Measurements from ENCODE around the gene GRIA4.

GRIA4 gene

GRCh38 chr11:105641433-105641832 is 31.6 kb downstream of the GRIA4 start:
- H3K4me3 ChIP-seq (ENCODE audit: low read depth in 1 of 2, low read length in 2 of 2): no peak overlapping the region
- no peaks in the 10 kb centered on the region for H3K36me3 ChIP-seq (ENCODE audit: control insufficient read depth in 1 of 2, insufficient read depth in 2 of 2, low read length in 2 of 2)
- H3K27ac ChIP-seq (ENCODE audit: low read length): no peak overlapping the region
- H3K27me3 ChIP-seq (ENCODE audit: low read depth, low read length): no peaks in the 10 kb centered on the region
- no peaks in the 10 kb centered on the region for H3K9me3 ChIP-seq (ENCODE audit: control insufficient read depth in 1 of 2, low read length in 2 of 2)
- H3K4me1 ChIP-seq (ENCODE audit: control insufficient read depth in 1 of 2, insufficient read depth in 2 of 2, low read length in 2 of 2): no peaks in the 10 kb centered on the region

- H3K36me3 ChIP-seq (ENCODE audit: control insufficient read depth in 1 of 2, insufficient read depth in 2 of 2, low read length in 2 of 2): no peaks in the 10 kb centered on the region
- H3K27ac ChIP-seq (ENCODE audit: low read length): no peak overlapping the region
- H3K4me1 ChIP-seq (ENCODE audit: control insufficient read depth in 1 of 2, insufficient read depth in 2 of 2, low read length in 2 of 2): no peaks in the 10 kb centered on the region
- peaks cover 0 to 5% of the 10 kb centered on the region in 2 donors for H3K9me3 ChIP-seq (ENCODE audit: control insufficient read depth in 1 of 2, low read length in 2 of 2)
- no peaks in the 10 kb centered on the region for H3K27me3 ChIP-seq (ENCODE audit: low read depth, low read length)
- no peak overlapping the region for H3K4me3 ChIP-seq (ENCODE audit: low read depth in 1 of 2, low read length in 2 of 2)
These were observed 33.0 kb downstream of the GRIA4 start for GRCh38 chr11:105642870-105643269.

DNA sequence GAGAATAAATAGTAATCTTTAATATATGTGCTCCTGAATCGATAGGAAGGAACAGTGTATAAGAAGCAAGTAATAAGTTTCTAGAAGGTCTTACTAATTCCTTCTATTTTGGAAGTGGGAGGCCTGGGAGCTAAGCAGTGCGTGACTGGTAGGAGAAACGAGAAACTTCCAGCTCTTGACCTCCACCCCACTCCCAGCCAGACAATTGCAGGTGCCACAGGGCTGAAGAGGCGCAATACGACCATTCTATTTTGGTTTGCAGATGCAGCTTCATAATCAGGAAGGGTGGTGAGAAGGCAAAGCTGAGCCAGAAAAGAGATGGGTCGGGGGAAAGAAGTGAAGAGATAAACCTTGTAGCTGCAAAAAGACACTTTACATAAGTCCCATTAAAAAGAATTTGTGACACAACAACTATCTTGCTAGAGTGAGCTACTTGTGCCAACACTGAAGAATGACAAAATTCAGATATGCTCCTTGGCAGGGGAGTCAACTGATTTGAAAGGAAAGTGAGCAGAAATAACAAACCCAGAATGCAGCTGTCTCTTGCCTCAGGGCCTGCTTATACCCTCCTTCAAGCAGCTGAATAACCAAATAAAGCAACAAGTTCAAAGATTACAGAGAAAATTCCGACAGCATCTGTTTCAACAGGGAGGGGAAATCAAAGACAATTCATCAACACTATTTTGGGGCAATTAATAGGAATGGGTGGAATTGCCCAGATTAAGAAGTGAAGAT is 35.1 kb downstream of the GRIA4 start:
- Histone ChIP-seq H3K27me3 (ENCODE audit: low read depth, low read length) (no peaks in the 10 kb centered on the region), H3K36me3 (ENCODE audit: control insufficient read depth in 1 of 2, insufficient read depth in 2 of 2, low read length in 2 of 2) (no peaks in the 10 kb centered on the region), H3K27ac (ENCODE audit: low read length) (no peak overlapping the region), H3K9me3 (ENCODE audit: control insufficient read depth in 1 of 2, low read length in 2 of 2) (peaks cover 0 to 5% of the 10 kb centered on the region in 2 donors), H3K4me1 (ENCODE audit: control insufficient read depth in 1 of 2, insufficient read depth in 2 of 2, low read length in 2 of 2) (no peaks in the 10 kb centered on the region), H3K4me3 (ENCODE audit: low read depth in 1 of 2, low read length in 2 of 2) (no peak overlapping the region)

DNA sequence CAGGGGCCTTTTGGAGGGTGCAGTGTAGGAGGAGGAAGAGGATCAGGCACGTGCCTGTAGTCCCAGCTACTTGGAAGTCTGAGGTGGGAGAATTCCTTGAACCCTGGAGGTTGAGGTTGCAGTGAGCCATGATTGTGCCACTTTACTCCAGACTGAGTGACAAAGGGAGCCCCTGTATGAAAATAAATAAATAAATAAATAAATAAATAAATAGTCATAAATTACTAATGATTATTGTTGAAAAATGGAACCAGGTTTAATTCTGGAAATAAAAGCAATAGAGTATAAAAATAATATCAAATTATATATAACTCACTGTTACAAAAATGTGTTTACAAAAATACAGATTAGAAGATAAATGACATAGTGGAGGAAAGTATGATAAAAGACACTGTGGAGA is 37.9 kb downstream of the GRIA4 start:
- no peaks in the 10 kb centered on the region for H3K36me3 ChIP-seq (ENCODE audit: control insufficient read depth in 1 of 2, insufficient read depth in 2 of 2, low read length in 2 of 2)
- no peak overlapping the region for H3K4me3 ChIP-seq (ENCODE audit: low read depth in 1 of 2, low read length in 2 of 2)
- H3K27ac ChIP-seq (ENCODE audit: low read length): no peak overlapping the region
- H3K4me1 ChIP-seq (ENCODE audit: control insufficient read depth in 1 of 2, insufficient read depth in 2 of 2, low read length in 2 of 2): no peaks in the 10 kb centered on the region
- peaks cover 0 to 5% of the 10 kb centered on the region in 2 donors for H3K9me3 ChIP-seq (ENCODE audit: control insufficient read depth in 1 of 2, low read length in 2 of 2)
- no peaks in the 10 kb centered on the region for H3K27me3 ChIP-seq (ENCODE audit: low read depth, low read length)

- Histone ChIP-seq H3K4me1 (ENCODE audit: control insufficient read depth in 1 of 2, insufficient read depth in 2 of 2, low read length in 2 of 2) (no peaks in the 10 kb centered on the region), H3K27me3 (ENCODE audit: low read depth, low read length) (no peaks in the 10 kb centered on the region), H3K4me3 (ENCODE audit: low read depth in 1 of 2, low read length in 2 of 2) (no peak overlapping the region), H3K27ac (ENCODE audit: low read length) (no peak overlapping the region), H3K9me3 (ENCODE audit: control insufficient read depth in 1 of 2, low read length in 2 of 2) (peaks cover 0 to 5% of the 10 kb centered on the region in 2 donors), H3K36me3 (ENCODE audit: control insufficient read depth in 1 of 2, insufficient read depth in 2 of 2, low read length in 2 of 2) (no peaks in the 10 kb centered on the region)
These were observed 38.9 kb downstream of the GRIA4 start for GRCh38 chr11:105648762-105649161.

GRCh38 chr11:105665281-105665680 is 55.4 kb downstream of the GRIA4 start:
- H3K9me3 ChIP-seq (ENCODE audit: control insufficient read depth in 1 of 2, low read length in 2 of 2): no peaks in the 10 kb centered on the region
- no peaks in the 10 kb centered on the region for H3K4me1 ChIP-seq (ENCODE audit: control insufficient read depth in 1 of 2, insufficient read depth in 2 of 2, low read length in 2 of 2)
- H3K27me3 ChIP-seq (ENCODE audit: low read depth, low read length): no peaks in the 10 kb centered on the region
- H3K36me3 ChIP-seq (ENCODE audit: control insufficient read depth in 1 of 2, insufficient read depth in 2 of 2, low read length in 2 of 2): no peaks in the 10 kb centered on the region
- H3K27ac ChIP-seq (ENCODE audit: low read length): no peak overlapping the region
- H3K4me3 ChIP-seq (ENCODE audit: low read depth in 1 of 2, low read length in 2 of 2): no peak overlapping the region

DNA sequence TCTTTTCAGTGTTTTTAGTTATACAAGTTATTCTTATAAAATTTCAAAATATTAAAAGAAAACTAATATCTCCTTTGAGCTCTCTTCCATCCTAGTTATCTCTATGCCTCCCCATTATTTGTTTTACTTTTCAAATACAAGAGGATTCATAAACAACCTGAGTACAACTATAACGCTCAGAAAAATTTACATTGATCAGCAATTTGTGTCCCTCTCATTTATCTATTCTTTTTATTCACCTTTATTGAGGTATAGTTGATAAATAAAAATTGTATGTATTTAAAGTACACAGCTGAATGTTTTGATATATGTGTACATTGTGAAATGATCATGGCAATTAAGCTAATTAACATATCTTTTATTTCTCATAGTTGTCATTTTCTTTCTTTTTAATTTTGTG is 57.6 kb downstream of the GRIA4 start:
- Histone ChIP-seq H3K4me3 (ENCODE audit: low read depth in 1 of 2, low read length in 2 of 2) (no peak overlapping the region), H3K27ac (ENCODE audit: low read length) (no peak overlapping the region), H3K9me3 (ENCODE audit: control insufficient read depth in 1 of 2, low read length in 2 of 2) (no peaks in the 10 kb centered on the region), H3K27me3 (ENCODE audit: low read depth, low read length) (no peaks in the 10 kb centered on the region), H3K36me3 (ENCODE audit: control insufficient read depth in 1 of 2, insufficient read depth in 2 of 2, low read length in 2 of 2) (no peaks in the 10 kb centered on the region), H3K4me1 (ENCODE audit: control insufficient read depth in 1 of 2, insufficient read depth in 2 of 2, low read length in 2 of 2) (no peaks in the 10 kb centered on the region)

DNA sequence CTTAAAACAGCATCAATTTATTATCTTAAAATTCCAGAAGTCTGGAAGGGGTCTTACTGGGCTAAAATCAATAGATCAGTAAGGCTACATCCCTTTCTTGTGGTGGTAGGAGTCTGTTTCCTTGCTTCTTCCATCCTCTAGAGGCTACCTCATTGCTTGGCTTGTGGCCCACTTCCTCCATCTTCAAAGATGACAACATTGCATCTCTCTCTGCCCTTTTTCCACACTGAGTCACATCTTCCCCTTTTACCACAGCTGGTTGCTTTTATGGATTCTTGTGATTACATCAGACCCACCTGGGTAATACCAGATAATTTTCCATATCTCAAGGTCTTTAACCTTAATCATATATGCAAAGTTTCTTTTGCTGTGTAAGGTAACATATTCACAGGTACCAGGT is 60.9 kb downstream of the GRIA4 start:
- Histone ChIP-seq H3K4me3 (ENCODE audit: low read depth in 1 of 2, low read length in 2 of 2) (no peak overlapping the region), H3K4me1 (ENCODE audit: control insufficient read depth in 1 of 2, insufficient read depth in 2 of 2, low read length in 2 of 2) (no peaks in the 10 kb centered on the region), H3K9me3 (ENCODE audit: control insufficient read depth in 1 of 2, low read length in 2 of 2) (no peaks in the 10 kb centered on the region), H3K36me3 (ENCODE audit: control insufficient read depth in 1 of 2, insufficient read depth in 2 of 2, low read length in 2 of 2) (no peaks in the 10 kb centered on the region), H3K27me3 (ENCODE audit: low read depth, low read length) (no peaks in the 10 kb centered on the region), H3K27ac (ENCODE audit: low read length) (no peak overlapping the region)

DNA sequence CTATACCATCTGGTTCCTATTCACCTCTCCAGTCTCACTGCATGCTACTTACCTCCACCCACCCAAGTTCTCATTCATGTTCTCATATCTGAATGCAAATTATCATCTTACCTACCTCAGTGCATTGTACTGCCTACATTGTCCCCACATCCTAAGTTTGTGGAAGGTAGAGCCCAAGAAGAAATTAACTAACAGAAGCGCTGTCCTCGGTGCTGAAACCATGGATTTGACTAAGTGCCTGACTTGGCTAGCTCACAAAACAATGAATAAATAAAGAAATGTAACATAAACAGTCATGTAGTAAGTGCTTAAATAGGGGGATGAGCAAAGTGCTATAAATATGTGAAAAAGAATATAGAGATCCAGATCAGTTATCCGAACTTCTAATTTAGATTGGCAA is 63.2 kb downstream of the GRIA4 start:
- no peaks in the 10 kb centered on the region for H3K4me1 ChIP-seq (ENCODE audit: control insufficient read depth in 1 of 2, insufficient read depth in 2 of 2, low read length in 2 of 2)
- H3K36me3 ChIP-seq (ENCODE audit: control insufficient read depth in 1 of 2, insufficient read depth in 2 of 2, low read length in 2 of 2): no peaks in the 10 kb centered on the region
- no peak overlapping the region for H3K4me3 ChIP-seq (ENCODE audit: low read depth in 1 of 2, low read length in 2 of 2)
- H3K27me3 ChIP-seq (ENCODE audit: low read depth, low read length): no peaks in the 10 kb centered on the region
- no peaks in the 10 kb centered on the region for H3K9me3 ChIP-seq (ENCODE audit: control insufficient read depth in 1 of 2, low read length in 2 of 2)
- no peak overlapping the region for H3K27ac ChIP-seq (ENCODE audit: low read length)

DNA sequence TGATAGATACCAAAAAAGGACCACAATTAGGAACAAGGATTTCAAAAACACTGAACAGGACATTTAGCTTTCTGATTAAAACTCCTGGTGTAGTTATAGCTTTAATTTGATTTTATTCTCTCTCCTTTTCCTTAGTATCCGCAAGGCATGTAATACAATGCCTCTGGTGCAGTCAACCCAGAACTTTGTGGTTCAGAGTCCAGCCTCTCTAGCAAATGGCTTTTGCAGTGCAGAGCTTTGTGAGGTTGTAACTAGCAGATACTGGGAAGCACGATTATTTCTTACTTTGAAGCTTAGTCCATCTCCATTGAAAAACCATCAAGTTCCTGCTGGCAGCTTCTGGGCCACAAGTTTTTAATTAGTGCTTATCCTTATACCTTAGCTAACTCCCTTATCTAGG is 79.8 kb downstream of the GRIA4 start:
- Histone ChIP-seq H3K9me3 (ENCODE audit: control insufficient read depth in 1 of 2, low read length in 2 of 2) (no peaks in the 10 kb centered on the region), H3K36me3 (ENCODE audit: control insufficient read depth in 1 of 2, insufficient read depth in 2 of 2, low read length in 2 of 2) (no peaks in the 10 kb centered on the region), H3K4me1 (ENCODE audit: control insufficient read depth in 1 of 2, insufficient read depth in 2 of 2, low read length in 2 of 2) (no peaks in the 10 kb centered on the region), H3K4me3 (ENCODE audit: low read depth in 1 of 2, low read length in 2 of 2) (no peak overlapping the region), H3K27me3 (ENCODE audit: low read depth, low read length) (no peaks in the 10 kb centered on the region), H3K27ac (ENCODE audit: low read length) (no peak overlapping the region)

DNA sequence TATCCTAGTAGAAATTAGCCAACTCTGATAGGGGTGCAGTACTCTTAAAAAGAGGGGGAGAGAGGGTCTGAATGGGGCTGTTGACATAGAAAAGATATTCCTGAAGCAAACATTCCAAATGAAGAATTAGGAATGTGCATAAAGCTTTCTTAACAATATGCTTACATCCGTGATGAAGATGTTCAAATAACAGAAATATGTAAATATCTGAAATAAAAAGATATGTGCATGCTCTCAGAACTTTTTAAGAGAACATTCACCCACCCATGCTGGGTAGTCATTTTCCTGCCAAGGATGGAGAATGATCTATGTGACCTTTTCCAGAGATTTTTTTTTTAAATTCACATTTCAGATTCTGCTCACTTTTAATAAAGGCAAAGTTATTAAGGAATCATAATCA is 80.6 kb downstream of the GRIA4 start:
- Histone ChIP-seq H3K4me1 (ENCODE audit: control insufficient read depth in 1 of 2, insufficient read depth in 2 of 2, low read length in 2 of 2) (no peaks in the 10 kb centered on the region), H3K9me3 (ENCODE audit: control insufficient read depth in 1 of 2, low read length in 2 of 2) (no peaks in the 10 kb centered on the region), H3K36me3 (ENCODE audit: control insufficient read depth in 1 of 2, insufficient read depth in 2 of 2, low read length in 2 of 2) (no peaks in the 10 kb centered on the region), H3K27me3 (ENCODE audit: low read depth, low read length) (no peaks in the 10 kb centered on the region), H3K27ac (ENCODE audit: low read length) (no peak overlapping the region), H3K4me3 (ENCODE audit: low read depth in 1 of 2, low read length in 2 of 2) (no peak overlapping the region)

DNA sequence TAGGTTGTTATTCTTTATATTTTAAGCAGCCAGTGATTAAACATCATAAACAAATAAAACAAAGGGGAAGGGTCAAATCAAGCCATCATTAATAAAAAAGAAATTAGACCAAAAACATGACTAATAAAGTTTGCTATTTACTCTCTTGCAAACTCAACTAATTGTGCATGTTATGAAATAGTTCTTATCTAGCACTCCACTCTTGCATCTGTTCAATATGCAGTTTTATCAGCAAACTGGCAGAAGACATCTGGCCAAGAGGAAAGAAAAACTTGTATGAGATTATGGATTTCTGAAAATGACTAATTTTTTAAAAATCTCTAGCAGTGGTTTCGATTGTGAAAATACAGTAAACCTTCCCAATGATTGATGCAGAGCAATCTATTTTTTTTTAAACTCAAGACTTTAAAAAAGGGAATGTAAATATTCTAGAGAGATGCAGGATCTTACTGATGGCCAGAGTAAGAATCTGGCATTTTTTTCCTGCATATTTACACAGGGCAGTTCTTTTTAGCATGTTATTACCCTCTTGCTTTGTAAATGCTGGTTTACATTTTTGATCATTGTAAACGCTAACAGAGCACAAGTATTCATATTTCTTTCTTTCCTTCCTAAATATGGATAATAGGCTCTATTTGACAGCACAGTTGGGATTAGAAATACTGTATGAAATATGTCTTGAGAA is 83.3 kb downstream of the GRIA4 start:
- H3K27me3 ChIP-seq (ENCODE audit: low read depth, low read length): no peaks in the 10 kb centered on the region
- no peaks in the 10 kb centered on the region for H3K4me1 ChIP-seq (ENCODE audit: control insufficient read depth in 1 of 2, insufficient read depth in 2 of 2, low read length in 2 of 2)
- no peaks in the 10 kb centered on the region for H3K9me3 ChIP-seq (ENCODE audit: control insufficient read depth in 1 of 2, low read length in 2 of 2)
- H3K27ac ChIP-seq (ENCODE audit: low read length): no peak overlapping the region
- no peak overlapping the region for H3K4me3 ChIP-seq (ENCODE audit: low read depth in 1 of 2, low read length in 2 of 2)
- H3K36me3 ChIP-seq (ENCODE audit: control insufficient read depth in 1 of 2, insufficient read depth in 2 of 2, low read length in 2 of 2): no peaks in the 10 kb centered on the region
